H1 (cell line): ENCODE measurements around the gene GID8. TPM values are rescaled to one million over a fixed set of nuclear protein-coding genes. Genes with fewer than 3 reads are reported as not detected.

ENCODE experiments used
- CTCF ChIA-PET: fragments of 300-600 bp; sonication (Branson Sonifier 250); formaldehyde crosslinking; loops from one replicate; lab custom pipeline; 2021; ENCODE audit not compliant: partially characterized antibody; lab: Charles Lee
- POLR2A ChIA-PET: fragments of 300-600 bp; sonication (Branson Sonifier 250); formaldehyde crosslinking; loops from one replicate; lab custom pipeline; 2021; ENCODE audit warnings: inconsistent platforms; ENCODE audit not compliant: partially characterized antibody; lab: Charles Lee
- DNase-seq, 2 experiments: peaks; one replicate each; pipeline versions ENCODE4 v3.0.0 to v3.0.0-alpha.2; 2010 to 2022; ENCODE audit warnings: low spot score in 2 of 2, low read depth in 1 of 2, mixed read lengths in 1 of 2
- FAIRE-seq: peaks from 2 replicates; lab custom pipeline; 2011; peaks lifted over from hg19 to GRCh38; lab: Jason Lieb, UNC
- H2AFZ ChIP-seq: 2 replicates; pipeline ENCODE4 v1.8.1; 2012; ENCODE audit warnings: low read length, inconsistent platforms
- H2AK5ac ChIP-seq: 2 replicates; pipeline ENCODE4 v1.6.1; 2013; ENCODE audit warnings: low read depth, low read length
- H2BK120ac ChIP-seq: replicated peaks from 2 replicates; pipeline ENCODE3; 2013; ENCODE audit warnings: low read depth, low read length, inconsistent platforms
- H2BK12ac ChIP-seq: 2 replicates; pipeline ENCODE4 v1.6.1; 2013; ENCODE audit warnings: low read depth, low read length
- H2BK15ac ChIP-seq: 2 replicates; pipeline ENCODE4 v1.6.1; 2013; ENCODE audit warnings: low read length
- H2BK20ac ChIP-seq: 2 replicates; pipeline ENCODE4 v1.6.1; 2013; ENCODE audit warnings: low read length
- H2BK5ac ChIP-seq: 2 replicates; pipeline ENCODE4 v1.6.1; 2013; ENCODE audit warnings: low read depth, low read length
- H3K14ac ChIP-seq: 2 replicates; pipeline ENCODE4 v1.6.1; 2013; ENCODE audit warnings: inconsistent platforms; ENCODE audit not compliant: insufficient read length
- H3K18ac ChIP-seq: 2 replicates; pipeline ENCODE4 v1.6.1; 2013; ENCODE audit warnings: low read length; ENCODE audit errors: extremely low read depth
- H3K23ac ChIP-seq: 2 replicates; pipeline ENCODE4 v1.6.1; 2013; ENCODE audit warnings: inconsistent platforms; ENCODE audit not compliant: insufficient read length
- H3K23me2 ChIP-seq: 2 replicates; pipeline ENCODE4 v1.6.1; 2013; ENCODE audit warnings: low read depth, low read length
- H3K27ac ChIP-seq: 2 replicates; pipeline ENCODE4 v1.6.1; 2011; ENCODE audit warnings: low read depth, low read length, inconsistent platforms
- H3K27me3 ChIP-seq, 4 experiments: replicated peaks in 1 of 4; 1 replicate in 1 of 4; 2 replicates in 3 of 4; pipeline versions ENCODE4 v1.6.1 to v1.8.1; 2011 to 2013; ENCODE audit warnings: low read length in 3 of 4, mild to moderate bottlenecking in 3 of 4, inconsistent platforms in 2 of 4, mixed read lengths in 2 of 4, moderate library complexity in 1 of 4; ENCODE audit not compliant: control insufficient read depth in 3 of 4, insufficient read depth in 3 of 4; ENCODE audit errors: extremely low read depth in 1 of 4
- H3K36me3 ChIP-seq, 4 experiments: 2 replicates each; pipeline versions ENCODE4 v1.6.1 to v1.8.1; 2011 to 2013; ENCODE audit warnings: mild to moderate bottlenecking in 4 of 4, low read length in 3 of 4, moderate library complexity in 2 of 4, control low read depth in 1 of 4, inconsistent platforms in 1 of 4; ENCODE audit not compliant: insufficient read depth in 4 of 4, control insufficient read depth in 2 of 4
- H3K4ac ChIP-seq: replicated peaks from 2 replicates; pipeline ENCODE3; 2013; ENCODE audit warnings: low read length, low read depth, mixed read lengths, inconsistent platforms; ENCODE audit not compliant: insufficient read length
- H3K4me1 ChIP-seq, 4 experiments: replicated peaks in 1 of 4; 1 replicate in 1 of 4; 2 replicates in 3 of 4; pipeline versions ENCODE4 v1.6.1 to v1.8.1; 2011 to 2013; ENCODE audit warnings: low read length in 3 of 4, inconsistent platforms in 2 of 4, mixed read lengths in 1 of 4; ENCODE audit not compliant: insufficient read depth in 4 of 4, control insufficient read depth in 3 of 4
- H3K4me2 ChIP-seq, 2 experiments: 2 replicates each; pipeline versions ENCODE4 v1.6.1 to v1.8.1; 2011 to 2013; ENCODE audit warnings: low read depth in 2 of 2, low read length in 2 of 2, control low read depth in 1 of 2, inconsistent platforms in 1 of 2, mild to moderate bottlenecking in 1 of 2; ENCODE audit not compliant: insufficient read depth in 1 of 2
- H3K4me3 ChIP-seq, 4 experiments: fragments of 200-600, 300-600 bp in 1 of 4; sonication (generic), shearing (Covaris generic), sonication (Bioruptor Twin) in 1 of 4; 2 replicates each; pipeline versions ENCODE4 v1.5.1 to v1.8.1; 2011 to 2016; ENCODE audit warnings: low read length in 4 of 4, low read depth in 3 of 4, control low read depth in 2 of 4, inconsistent platforms in 2 of 4, mild to moderate bottlenecking in 2 of 4, mixed read lengths in 1 of 4, moderate library complexity in 1 of 4; ENCODE audit not compliant: insufficient read depth in 2 of 4; ENCODE audit errors: extremely low read depth in 1 of 4
- H3K56ac ChIP-seq: replicated peaks from 2 replicates; pipeline ENCODE3; 2013; ENCODE audit warnings: low read depth, mild to moderate bottlenecking, mixed read lengths, low read length, inconsistent platforms; ENCODE audit not compliant: insufficient read length
- H3K79me1 ChIP-seq: 2 replicates; pipeline ENCODE4 v1.6.1; 2013; ENCODE audit warnings: low read depth, low read length, control low read depth
- H3K79me2 ChIP-seq, 2 experiments: 2 replicates each; pipeline versions ENCODE4 v1.6.1 to v1.8.1; 2012 to 2013; ENCODE audit warnings: low read length in 2 of 2, mild to moderate bottlenecking in 2 of 2, inconsistent platforms in 1 of 2; ENCODE audit not compliant: insufficient read depth in 2 of 2, control insufficient read depth in 1 of 2
- H3K9ac ChIP-seq, 4 experiments: replicated peaks in 1 of 4; 1 replicate in 1 of 4; 2 replicates in 3 of 4; pipeline versions ENCODE4 v1.6.1 to v1.8.1; 2011 to 2013; ENCODE audit warnings: low read depth in 3 of 4, low read length in 3 of 4, control low read depth in 2 of 4, mild to moderate bottlenecking in 2 of 4, moderate library complexity in 2 of 4, inconsistent platforms in 1 of 4; ENCODE audit errors: extremely low read depth in 1 of 4
- H3K9me3 ChIP-seq, 2 experiments: 2 replicates each; pipeline versions ENCODE4 v1.6.1 to v1.8.1; 2012 to 2013; ENCODE audit warnings: mild to moderate bottlenecking in 2 of 2, moderate library complexity in 2 of 2, control low read depth in 1 of 2, inconsistent platforms in 1 of 2, low read depth in 1 of 2, low read length in 1 of 2, mixed read lengths in 1 of 2; ENCODE audit not compliant: insufficient read depth in 2 of 2
- H4K20me1 ChIP-seq, 2 experiments: replicated peaks in 1 of 2; 2 replicates each; pipeline versions ENCODE3 to v1.8.1; 2011 to 2013; ENCODE audit warnings: inconsistent platforms in 2 of 2, low read length in 2 of 2, mild to moderate bottlenecking in 1 of 2; ENCODE audit not compliant: insufficient read depth in 2 of 2, control insufficient read depth in 1 of 2
- H4K5ac ChIP-seq: 2 replicates; pipeline ENCODE4 v1.6.1; 2013; ENCODE audit warnings: low read length, low read depth, mixed read lengths, inconsistent platforms; ENCODE audit not compliant: insufficient read length
- H4K8ac ChIP-seq: 2 replicates; pipeline ENCODE4 v1.8.0; 2013; ENCODE audit warnings: mild to moderate bottlenecking, moderate library complexity, low read length, inconsistent platforms; ENCODE audit not compliant: insufficient read depth; ENCODE audit errors: extremely low read depth
- H4K91ac ChIP-seq: replicated peaks from 2 replicates; pipeline ENCODE3; 2013; ENCODE audit warnings: low read length, mixed read lengths, inconsistent platforms; ENCODE audit not compliant: insufficient read length
- BRCA1 ChIP-seq: IDR thresholded peaks from 2 replicates; pipeline ENCODE4 v1.6.1; 2012; ENCODE audit warnings: low read depth, low read length, improper control_type of control experiment
- CEBPB ChIP-seq: IDR thresholded peaks from 2 replicates; pipeline ENCODE4 v1.6.1; 2012; ENCODE audit warnings: low read depth, low read length
- CHD2 ChIP-seq: IDR thresholded peaks from 2 replicates; pipeline ENCODE4 v1.6.1; 2012; ENCODE audit warnings: low read length, improper control_type of control experiment
- CREB1 ChIP-seq: IDR thresholded peaks from 2 replicates; pipeline ENCODE4 v1.6.1; 2012; ENCODE audit warnings: inconsistent platforms
- JUND ChIP-seq: IDR thresholded peaks from 2 replicates; pipeline ENCODE4 v1.6.1; 2011; ENCODE audit warnings: mild to moderate bottlenecking, improper control_type of control experiment, low read length
- NANOG ChIP-seq: IDR thresholded peaks from 2 replicates; pipeline ENCODE4 v1.6.1; 2011; ENCODE audit warnings: low read length, low read depth, mild to moderate bottlenecking, inconsistent platforms; ENCODE audit not compliant: insufficient read depth, poor library complexity, severe bottlenecking
- NRF1 ChIP-seq: IDR thresholded peaks from 2 replicates; pipeline ENCODE4 v1.6.1; 2011; ENCODE audit warnings: mild to moderate bottlenecking, low read depth, low read length, improper control_type of control experiment
- POLR2AphosphoS5 ChIP-seq: IDR thresholded peaks from 2 replicates; pipeline ENCODE4 v1.6.1; 2011; ENCODE audit warnings: low read depth, low read length
- RBBP5 ChIP-seq: IDR thresholded peaks from 2 replicates; pipeline ENCODE4 v1.7.1; 2012; ENCODE audit warnings: low read depth, mild to moderate bottlenecking, inconsistent platforms, low read length, moderate library complexity, borderline replicate concordance
- RXRA ChIP-seq: IDR thresholded peaks from 2 replicates; pipeline ENCODE4 v1.6.1; 2011; ENCODE audit warnings: low read depth, mild to moderate bottlenecking, low read length, moderate library complexity; ENCODE audit not compliant: insufficient read depth
- TAF7 ChIP-seq: optimal IDR thresholded peaks from 2 replicates; pipeline ENCODE3; 2011; ENCODE audit warnings: low read depth, mild to moderate bottlenecking, inconsistent platforms, low read length, moderate library complexity, borderline replicate concordance
- TEAD4 ChIP-seq: IDR thresholded peaks from 2 replicates; pipeline ENCODE4 v1.6.1; 2012; ENCODE audit warnings: low read depth, low read length, inconsistent platforms, mixed read lengths
- USF2 ChIP-seq: IDR thresholded peaks from 2 replicates; pipeline ENCODE4 v1.6.1; 2011; ENCODE audit warnings: low read length, improper control_type of control experiment
- ZNF274 ChIP-seq: IDR thresholded peaks from 2 replicates; pipeline ENCODE4 v1.7.0; 2012; ENCODE audit warnings: low read length, borderline replicate concordance; ENCODE audit errors: extremely low read depth
- WGBS, 2 experiments: shearing (Covaris generic) in 1 of 2; methylation state at CpG; one replicate each; pipeline versions ENCODE4 v1.1.6 to v1.1.7; 2013 to 2015; ENCODE audit warnings: low lambda C conversion rate in 2 of 2, mixed read lengths in 2 of 2, inconsistent platforms in 1 of 2, low coverage in 1 of 2, missing lambda C conversion rate in 1 of 2; ENCODE audit not compliant: insufficient replicate concordance in 2 of 2, insufficient coverage in 1 of 2, insufficient read length in 1 of 2; ENCODE audit errors: extremely low coverage in 1 of 2, missing lambda C conversion rate in 1 of 2; 5-methylcytosine and 5-hydroxymethylcytosine counted together
- polyA plus RNA-seq, 7 experiments: library from polyadenylated mRNA; depleted of rRNA in 3 of 7; stranded (reverse) in 5 of 7; unstranded in 2 of 7; fragments of >200 nt in 5 of 7; fragments of 200-250 nt in 2 of 7; gene quantifications; 1 replicate in 5 of 7; 2 replicates in 1 of 7; 4 replicates in 1 of 7; pipeline versions ENCODE4 v1.2.1 to v1.2.3, GENCODE V29; 2011 to 2013; ENCODE audit warnings: missing spikeins in 2 of 7, mixed read lengths in 2 of 7
- total RNA-seq: library from RNA; stranded (reverse); fragmentation: NEBNext Ultra II Directional; extraction: Animal tissue kit (Norgen Biotek cat#: 25700); gene quantifications from 2 replicates; pipeline ENCODE4 v1.2.1, GENCODE V29; 2021

The GID8 gene
- total and polyA plus RNA-seq, 2 of the 8 experiments (the other 6 are each of a cell fraction or from before 2014, with no cell fraction given) = 39.7 to 72.9 TPM

- Histone ChIP-seq H2BK5ac (no peak overlapping the region), H3K36me3 (no peaks in the 10 kb centered on the region), H3K27me3 (peaks cover 8 to 37% (median 21%) of the 10 kb centered on the region in 4 experiments), H3K9me3 (no peaks in the 10 kb centered on the region), H3K14ac (no peak overlapping the region), H2BK12ac (peak overlapping the region; percentile 44; the same call in 1 of the 2 replicates), H3K23ac (no peak overlapping the region), H2BK15ac (0 out of 2 replicates have a peak overlapping the region, but pooled peaks have one; percentile 81), H3K27ac (no peak overlapping the region), H3K79me2 (no peaks in the 10 kb centered on the region), H2AFZ (no peak overlapping the region), H2BK20ac (no peak overlapping the region), H3K23me2 (peaks cover 7% of the 10 kb centered on the region; the same call in 1 of the 2 replicates), H3K4me2 (no peak overlapping the region), H4K20me1 (peaks cover 0 to 7% of the 10 kb centered on the region in 2 experiments), H3K4me1 (peaks cover 2 to 28% (median 20%) of the 10 kb centered on the region in 4 experiments), H3K4ac (no peak overlapping the region), H3K4me3 (no peak overlapping the region), H4K8ac (no peak overlapping the region), H3K9ac (no peak overlapping the region), H3K18ac (no peak overlapping the region), H2BK120ac (no peak overlapping the region), H4K91ac (peak overlapping the region; percentile 80), H4K5ac (no peak overlapping the region), H2AK5ac (no peak overlapping the region), H3K56ac (no peak overlapping the region), H3K79me1 (no peaks in the 10 kb centered on the region)
- POLR2A ChIA-PET = interaction anchor here (0.7 to 2.4 kb wide), 4 partner anchors 13 to 1195 kb away, joined by 3 to 7 read pairs (median 4); partner anchors contain the start of gene GID8
- DNase-seq (no peak), FAIRE-seq (no peak)
- CTCF ChIA-PET = no interaction called here
- 85% methylated on average over 2 of the region's 16 CpGs; no CpG with 5 or more reads in 1 of the 2 experiments for WGBS, 2 experiments
- TF ChIP-seq TAF7 (no peak), RXRA (no peak), CREB1 (no peak), NANOG (no peak), USF2 (no peak), JUND (no peak), TEAD4 (no peak), NRF1 (no peak), POLR2AphosphoS5 (no peak), ZNF274 (no peak), RBBP5 (no peak), BRCA1 (no peak), CHD2 (no peak), CEBPB (no peak)
These were observed 38.9 kb downstream of the GID8 start for GRCh38 chr20:62976886-62977285.
